SK-N-SH (cell line): ENCODE results near the gene CABLES2. TPM values are rescaled to one million over a fixed set of nuclear protein-coding genes. Genes with fewer than 3 reads are reported as not detected.

Experiments
- CTCF ChIA-PET: fragments of 300-600, 350-600 bp; formaldehyde crosslinking; extraction: SDS; loops from one replicate; lab custom pipeline; 2021; lab: Yijun Ruan, JAX
- POLR2A ChIA-PET: fragments of 350-600 bp; sonication (Branson Sonifier 250); formaldehyde crosslinking; extraction: SDS; loops from one replicate; lab custom pipeline; 2020; ENCODE audit warnings: antibody characterized with exemption, inconsistent platforms; lab: Yijun Ruan, JAX
- DNase-seq: peaks from one replicate; pipeline ENCODE4 v3.0.0; 2012
- H2AFZ ChIP-seq: fragments of 200-600 bp; sonication (generic); 2 replicates; pipeline ENCODE4 v1.8.1; 2016; ENCODE audit warnings: antibody characterized with exemption, mild to moderate bottlenecking, low read depth
- H3F3A ChIP-seq: fragments of 200-600 bp; sonication (generic); replicated peaks from 2 replicates; pipeline ENCODE3; 2016; ENCODE audit warnings: antibody characterized with exemption, mild to moderate bottlenecking; ENCODE audit not compliant: insufficient read depth
- H3K27ac ChIP-seq, 2 experiments: fragments of 200-500 bp in 1 of 2; fragments of 200-600 bp in 1 of 2; sonication (Bioruptor generic) in 1 of 2; sonication (generic), shearing (Covaris generic) in 1 of 2; 2 replicates each; pipeline versions ENCODE4 v1.5.1 to v1.6.1; 2014 to 2016; ENCODE audit warnings: low read depth in 2 of 2, inconsistent platforms in 1 of 2, low read length in 1 of 2, mild to moderate bottlenecking in 1 of 2, mixed read lengths in 1 of 2
- H3K27me3 ChIP-seq: fragments of 200-600 bp; sonication (generic), shearing (Covaris generic); 2 replicates; pipeline ENCODE4 v1.6.1; 2016; ENCODE audit warnings: mixed run types; ENCODE audit not compliant: insufficient read depth
- H3K36me3 ChIP-seq, 2 experiments: fragments of 200-500 bp in 1 of 2; fragments of 200-600 bp in 1 of 2; sonication (Bioruptor generic) in 1 of 2; sonication (generic) in 1 of 2; replicated peaks in 1 of 2; 2 replicates each; pipeline versions ENCODE3 to v1.5.1; 2014 to 2016; ENCODE audit warnings: low read length in 1 of 2, mild to moderate bottlenecking in 1 of 2; ENCODE audit not compliant: insufficient read depth in 2 of 2, control insufficient read depth in 1 of 2
- H3K4me1 ChIP-seq, 2 experiments: fragments of 200-500 bp in 1 of 2; fragments of 200-600 bp in 1 of 2; sonication (Bioruptor generic) in 1 of 2; sonication (generic), shearing (Covaris generic) in 1 of 2; 2 replicates each; pipeline versions ENCODE4 v1.5.1 to v1.6.1; 2014 to 2016; ENCODE audit warnings: low read depth in 1 of 2, low read length in 1 of 2, mixed run types in 1 of 2; ENCODE audit not compliant: insufficient read depth in 2 of 2, control insufficient read depth in 1 of 2
- H3K4me2 ChIP-seq: fragments of 200-600 bp; sonication (generic), shearing (Covaris generic); 2 replicates; pipeline ENCODE4 v1.6.1; 2017; ENCODE audit warnings: mixed run types
- H3K4me3 ChIP-seq, 2 experiments: fragments of 200-500 bp in 1 of 2; fragments of 200-600 bp in 1 of 2; sonication (Bioruptor generic) in 1 of 2; sonication (generic), shearing (Covaris generic) in 1 of 2; 2 replicates each; pipeline versions ENCODE4 v1.5.1 to v1.8.1; 2014 to 2016; ENCODE audit warnings: low read depth in 2 of 2, inconsistent platforms in 1 of 2, low read length in 1 of 2, mild to moderate bottlenecking in 1 of 2, mixed read lengths in 1 of 2, moderate library complexity in 1 of 2
- H3K79me2 ChIP-seq: fragments of 200-600 bp; sonication (generic); 2 replicates; pipeline ENCODE4 v1.8.1; 2017; ENCODE audit warnings: mild to moderate bottlenecking; ENCODE audit not compliant: insufficient read depth
- H3K9ac ChIP-seq: fragments of 200-600 bp; sonication (generic); 2 replicates; pipeline ENCODE4 v1.6.1; 2017; ENCODE audit warnings: mixed run types
- H3K9me2 ChIP-seq: fragments of 200-600 bp; sonication (generic); 2 replicates; pipeline ENCODE4 v1.6.1; 2017; ENCODE audit warnings: mixed run types
- H3K9me3 ChIP-seq: fragments of 200-600 bp; sonication (generic); 2 replicates; pipeline ENCODE4 v1.6.1; 2017; ENCODE audit warnings: mixed run types, mild to moderate bottlenecking, moderate library complexity
- H4K20me1 ChIP-seq: fragments of 200-600 bp; sonication (generic); 2 replicates; pipeline ENCODE4 v1.6.1; 2017; ENCODE audit warnings: mild to moderate bottlenecking, mixed run types; ENCODE audit not compliant: insufficient read depth
- CHD2 ChIP-seq: fragments of 150-350 bp; IDR thresholded peaks from 2 replicates; pipeline ENCODE4 v1.6.1; 2018; ENCODE audit warnings: low read length; ENCODE audit not compliant: partially characterized antibody
- ELF1 ChIP-seq: IDR thresholded peaks from 2 replicates; pipeline ENCODE4 v1.4.0; 2012
- EP300 ChIP-seq, 2 experiments: IDR thresholded peaks; 2 replicates each; pipeline versions ENCODE4 v1.4.0 to v1.6.1; 2012; ENCODE audit warnings: borderline replicate concordance in 1 of 2, low read depth in 1 of 2, low read length in 1 of 2
- EZH2phosphoT487 ChIP-seq: fragments of 200-600 bp; sonication (generic); IDR thresholded peaks from 2 replicates; pipeline ENCODE4 v1.6.1; 2017; ENCODE audit warnings: low read depth, mixed run types, mild to moderate bottlenecking, antibody characterized with exemption, moderate library complexity, borderline replicate concordance
- FOSL2 ChIP-seq: IDR thresholded peaks from 2 replicates; pipeline ENCODE4 v1.4.0; 2012; ENCODE audit warnings: low read depth, mild to moderate bottlenecking, moderate library complexity, borderline replicate concordance
- GATA2 ChIP-seq: sonication (generic); formaldehyde crosslinking; IDR thresholded peaks from 2 replicates; pipeline ENCODE4 v1.5.0; 2020; ENCODE audit warnings: mild to moderate bottlenecking, missing genetic modification reagents
- MXI1 ChIP-seq: IDR thresholded peaks from 2 replicates; pipeline ENCODE4 v1.6.1; 2012; ENCODE audit warnings: mild to moderate bottlenecking, low read depth, low read length, improper control_type of control experiment
- NFIC ChIP-seq: IDR thresholded peaks from 2 replicates; pipeline ENCODE4 v1.4.0; 2012; ENCODE audit warnings: borderline replicate concordance
- POLR2AphosphoS5 ChIP-seq: IDR thresholded peaks from 2 replicates; pipeline ENCODE4 v1.6.1; 2012; ENCODE audit warnings: low read depth, low read length
- RFX5 ChIP-seq: IDR thresholded peaks from 2 replicates; pipeline ENCODE4 v1.6.1; 2012; ENCODE audit warnings: mild to moderate bottlenecking, improper control_type of control experiment, low read length
- RXRA ChIP-seq: IDR thresholded peaks from 2 replicates; pipeline ENCODE4 v1.4.0; 2012; ENCODE audit warnings: low read depth, mild to moderate bottlenecking, borderline replicate concordance
- SMC3 ChIP-seq: IDR thresholded peaks from 2 replicates; pipeline ENCODE4 v1.6.1; 2012; ENCODE audit warnings: low read depth, low read length, improper control_type of control experiment
- TEAD4 ChIP-seq: IDR thresholded peaks from 2 replicates; pipeline ENCODE4 v1.4.0; 2012; ENCODE audit warnings: mild to moderate bottlenecking, borderline replicate concordance; ENCODE audit not compliant: insufficient read depth
- USF1 ChIP-seq: IDR thresholded peaks from 2 replicates; pipeline ENCODE4 v1.4.0; 2012; ENCODE audit warnings: low read depth, borderline replicate concordance
- WGBS: methylation state at CpG from one replicate; pipeline ENCODE4 v1.1.6; 2017; ENCODE audit warnings: low lambda C conversion rate; 5-methylcytosine and 5-hydroxymethylcytosine counted together
- polyA plus RNA-seq, 3 experiments: library from polyadenylated mRNA; depleted of rRNA; stranded (reverse); fragments of >200 nt; gene quantifications; 2 replicates each; pipeline ENCODE4 v1.2.3, GENCODE V29; 2012
- TF ChIP-seq, protein P1 (sequence below): fragments of 200-600 bp; sonication (generic); IDR thresholded peaks from 2 replicates; pipeline ENCODE4 v1.6.1; 2017; ENCODE audit warnings: antibody characterized with exemption, mild to moderate bottlenecking, moderate library complexity
- TF ChIP-seq, protein P2 (sequence below): fragments of 150-350 bp; IDR thresholded peaks from 2 replicates; pipeline ENCODE4 v1.6.1; 2016; ENCODE audit warnings: mild to moderate bottlenecking, low read depth, low read length
- TF ChIP-seq, protein P3 (sequence below): IDR thresholded peaks from 2 replicates; pipeline ENCODE4 v1.4.0; 2012; ENCODE audit warnings: low read depth

Gene CABLES2
- polyA plus RNA-seq, 1 of the 3 experiments (the other 2 are of a cell fraction): 4.8 TPM

DNA sequence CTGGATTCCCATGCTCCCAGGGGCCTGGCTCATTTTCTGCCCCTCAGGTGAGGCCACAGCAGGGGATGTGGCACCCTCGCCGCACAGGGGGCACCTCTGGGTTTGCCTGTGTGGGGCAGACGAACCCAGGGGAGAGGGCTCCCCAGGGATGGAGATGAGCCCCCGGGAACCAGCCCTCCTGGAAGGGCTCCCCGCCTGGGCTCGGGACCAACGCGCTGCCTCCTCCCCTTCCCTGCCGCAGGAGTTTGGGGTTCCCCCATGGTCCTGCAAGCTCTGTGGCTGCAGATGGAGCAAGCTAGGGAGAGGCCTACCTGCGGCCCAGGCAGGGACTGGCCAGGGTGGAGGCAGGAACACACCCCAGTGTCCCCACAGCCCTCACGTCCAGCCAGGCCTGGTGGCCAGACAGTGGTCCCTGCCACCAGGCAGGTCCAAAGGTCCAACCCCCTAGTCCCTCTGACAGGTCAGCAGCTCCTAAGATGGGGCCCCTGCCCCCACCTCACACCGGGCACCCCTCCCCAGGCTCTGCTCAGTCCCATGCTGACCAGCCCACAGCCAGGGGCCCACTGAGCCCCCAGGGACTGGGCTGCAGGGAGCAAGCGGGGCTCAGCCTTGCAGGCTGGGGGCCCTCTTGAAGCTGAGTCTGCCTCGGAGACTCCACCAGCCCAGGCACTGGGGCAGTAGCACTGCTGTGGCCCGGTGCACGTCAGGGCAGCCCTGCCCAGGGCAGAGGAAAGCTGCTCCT lies 53.6 kb downstream of the CABLES2 start:
- Histone ChIP-seq H2AFZ (no peak overlapping the region), H3K27me3 (no peaks in the 10 kb centered on the region), H3K9me2 (no peaks in the 10 kb centered on the region), H3K4me3 (no peak overlapping the region), H3K79me2 (peaks cover 11% of the 10 kb centered on the region; the same call in 1 of the 2 replicates), H3K27ac (peak overlapping the region in 1 of 2 experiments; percentile 87; a peak in 2 of 4 replicates), H3K4me1 (peaks cover 29 to 64% of the 10 kb centered on the region in 2 experiments; a peak in 3 of 4 replicates), H3K9me3 (no peaks in the 10 kb centered on the region), H3K9ac (no peak overlapping the region), H3K4me2 (no peak overlapping the region), H3K36me3 (peaks cover 4 to 13% of the 10 kb centered on the region in 2 experiments), H4K20me1 (peaks cover 14% of the 10 kb centered on the region; the same call in 1 of the 2 replicates), H3F3A (peaks cover 3% of the 10 kb centered on the region)
- TF ChIP-seq, protein P1, sequence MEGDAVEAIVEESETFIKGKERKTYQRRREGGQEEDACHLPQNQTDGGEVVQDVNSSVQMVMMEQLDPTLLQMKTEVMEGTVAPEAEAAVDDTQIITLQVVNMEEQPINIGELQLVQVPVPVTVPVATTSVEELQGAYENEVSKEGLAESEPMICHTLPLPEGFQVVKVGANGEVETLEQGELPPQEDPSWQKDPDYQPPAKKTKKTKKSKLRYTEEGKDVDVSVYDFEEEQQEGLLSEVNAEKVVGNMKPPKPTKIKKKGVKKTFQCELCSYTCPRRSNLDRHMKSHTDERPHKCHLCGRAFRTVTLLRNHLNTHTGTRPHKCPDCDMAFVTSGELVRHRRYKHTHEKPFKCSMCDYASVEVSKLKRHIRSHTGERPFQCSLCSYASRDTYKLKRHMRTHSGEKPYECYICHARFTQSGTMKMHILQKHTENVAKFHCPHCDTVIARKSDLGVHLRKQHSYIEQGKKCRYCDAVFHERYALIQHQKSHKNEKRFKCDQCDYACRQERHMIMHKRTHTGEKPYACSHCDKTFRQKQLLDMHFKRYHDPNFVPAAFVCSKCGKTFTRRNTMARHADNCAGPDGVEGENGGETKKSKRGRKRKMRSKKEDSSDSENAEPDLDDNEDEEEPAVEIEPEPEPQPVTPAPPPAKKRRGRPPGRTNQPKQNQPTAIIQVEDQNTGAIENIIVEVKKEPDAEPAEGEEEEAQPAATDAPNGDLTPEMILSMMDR: no peak
- TF ChIP-seq GATA2 (CRISPR knock-in tag) (no peak), POLR2AphosphoS5 (no peak), NFIC (no peak), SMC3 (no peak), RFX5 (no peak), EZH2phosphoT487 (no peak), FOSL2 (no peak), RXRA (no peak), USF1 (no peak), ELF1 (no peak), TEAD4 (no peak), CHD2 (no peak), MXI1 (no peak), EP300 (IDR thresholded peaks at IDR 0.05; ENCODE audit: borderline replicate concordance in 1 of 2, low read depth in 1 of 2, low read length in 1 of 2) (no peak)
- TF ChIP-seq, protein P2, sequence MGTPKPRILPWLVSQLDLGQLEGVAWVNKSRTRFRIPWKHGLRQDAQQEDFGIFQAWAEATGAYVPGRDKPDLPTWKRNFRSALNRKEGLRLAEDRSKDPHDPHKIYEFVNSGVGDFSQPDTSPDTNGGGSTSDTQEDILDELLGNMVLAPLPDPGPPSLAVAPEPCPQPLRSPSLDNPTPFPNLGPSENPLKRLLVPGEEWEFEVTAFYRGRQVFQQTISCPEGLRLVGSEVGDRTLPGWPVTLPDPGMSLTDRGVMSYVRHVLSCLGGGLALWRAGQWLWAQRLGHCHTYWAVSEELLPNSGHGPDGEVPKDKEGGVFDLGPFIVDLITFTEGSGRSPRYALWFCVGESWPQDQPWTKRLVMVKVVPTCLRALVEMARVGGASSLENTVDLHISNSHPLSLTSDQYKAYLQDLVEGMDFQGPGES: no peak
- TF ChIP-seq, protein P3, sequence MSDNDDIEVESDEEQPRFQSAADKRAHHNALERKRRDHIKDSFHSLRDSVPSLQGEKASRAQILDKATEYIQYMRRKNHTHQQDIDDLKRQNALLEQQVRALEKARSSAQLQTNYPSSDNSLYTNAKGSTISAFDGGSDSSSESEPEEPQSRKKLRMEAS: no peak
- ChIA-PET CTCF (interaction anchor here (0.6 to 3.4 kb wide), 8 partner anchors 11 to 92 kb away, joined by 3 to 22 read pairs (median 4); partner anchors contain the start of gene LAMA5), POLR2A (interaction anchor here (0.9 kb wide), 1 partner anchor 50 kb away, joined by 4 read pairs; no protein-coding TSS in a partner anchor)
- WGBS: no CpG with 5 or more reads among the region's 16 CpGs
- DNase-seq: no peak
